GM19463 (cell line): ENCODE measurements around the gene ENC1.

Experiments used
- ATAC-seq: cut with Tn5 transposase; IDR thresholded peaks from one replicate; pipeline ENCODE4 v1.9.1; 2021; ENCODE audit warnings: mild to moderate bottlenecking, moderate library complexity; ENCODE audit not compliant: unreplicated experiment

The ENC1 gene

GRCh38 chr5:74657165-74657564 lies 16.6 kb upstream of the ENC1 start:
- no peak for ATAC-seq

GRCh38 chr5:74655716-74656115 lies 15.2 kb upstream of the ENC1 start:
- no peak for ATAC-seq

GRCh38 chr5:74655206-74655605 lies 14.7 kb upstream of the ENC1 start:
- no peak for ATAC-seq

- no peak for ATAC-seq
These were observed 13.5 kb upstream of the ENC1 start for GRCh38 chr5:74653991-74654390.

GRCh38 chr5:74652576-74652975 lies 12.0 kb upstream of the ENC1 start:
- ATAC-seq = no peak

GRCh38 chr5:74651710-74652109 lies 11.2 kb upstream of the ENC1 start:
- no peak for ATAC-seq

- no peak for ATAC-seq
These were observed 9.0 kb upstream of the ENC1 start for GRCh38 chr5:74649421-74649973.

- peak; percentile 72 for ATAC-seq
These were observed 8.3 kb upstream of the ENC1 start for GRCh38 chr5:74648835-74649293.

GRCh38 chr5:74647096-74647495 lies 6.6 kb upstream of the ENC1 start:
- ATAC-seq = no peak

GRCh38 chr5:74643111-74643562 lies 2.6 kb upstream of the ENC1 start:
- no peak for ATAC-seq

GRCh38 chr5:74642543-74642863 lies 2.0 kb upstream of the ENC1 start:
- ATAC-seq = no peak

- ATAC-seq = no peak
These were observed 1.4 kb upstream of the ENC1 start for GRCh38 chr5:74641735-74642542.

GRCh38 chr5:74640954-74641734 lies 616 bp upstream of the ENC1 start:
- ATAC-seq = peak; percentile 14

GRCh38 chr5:74639807-74640449 lies 600 bp downstream of the ENC1 start:
- ATAC-seq = peak; percentile 14

GRCh38 chr5:74638970-74639806 lies 1.3 kb downstream of the ENC1 start:
- peak; percentile 26 for ATAC-seq

- ATAC-seq = no peak
These were observed 2.0 kb downstream of the ENC1 start for GRCh38 chr5:74638544-74638969.

- no peak for ATAC-seq
These were observed 4.0 kb downstream of the ENC1 start for GRCh38 chr5:74636552-74636951.

- ATAC-seq = no peak
These were observed 4.4 kb downstream of the ENC1 start for GRCh38 chr5:74636149-74636548.

GRCh38 chr5:74634611-74635286 lies 5.8 kb downstream of the ENC1 start:
- ATAC-seq = no peak

- no peak for ATAC-seq
These were observed 6.8 kb downstream of the ENC1 start for GRCh38 chr5:74633695-74634094.
